IPS-18a (cell line): ENCODE data around the gene SUGP2.
"Not testable (repeated sequence)": the region's sequence is repeated elsewhere in the genome, so short reads cannot be mapped to it uniquely, and the experiment has no call there.

Experiments
- H3K27ac ChIP-seq: one replicate; pipeline ENCODE4 v1.5.1; 2013; ENCODE audit warnings: low read length
- H3K27me3 ChIP-seq: one replicate; pipeline ENCODE4 v1.6.1; 2013; ENCODE audit warnings: mild to moderate bottlenecking, low read length; ENCODE audit not compliant: control insufficient read depth, insufficient read depth
- H3K36me3 ChIP-seq: one replicate; pipeline ENCODE4 v1.6.1; 2013; ENCODE audit warnings: low read depth, low read length; ENCODE audit not compliant: control insufficient read depth
- H3K4me1 ChIP-seq: one replicate; pipeline ENCODE4 v1.6.1; 2013; ENCODE audit warnings: low read depth, low read length; ENCODE audit not compliant: control insufficient read depth
- H3K4me3 ChIP-seq: one replicate; pipeline ENCODE4 v1.5.1; 2013; ENCODE audit warnings: low read length
- H3K9ac ChIP-seq: one replicate; pipeline ENCODE4 v1.6.1; 2013; ENCODE audit warnings: mild to moderate bottlenecking, low read length, moderate library complexity
- H3K9me3 ChIP-seq: one replicate; pipeline ENCODE4 v1.6.1; 2013; ENCODE audit warnings: low read depth, low read length; ENCODE audit not compliant: control insufficient read depth

Gene SUGP2

GRCh38 chr19:19025861-19026260, 7.5 kb downstream of the SUGP2 start:
- no peaks in the 10 kb centered on the region for H3K27me3 ChIP-seq
- peaks cover 86% of the 10 kb centered on the region for H3K36me3 ChIP-seq
- H3K4me1 ChIP-seq, result no peaks in the 10 kb centered on the region
- H3K9me3 ChIP-seq, result no peaks in the 10 kb centered on the region
- no peak overlapping the region for H3K27ac ChIP-seq
- H3K4me3 ChIP-seq, result no peak overlapping the region
- no peak overlapping the region for H3K9ac ChIP-seq

- H3K27ac ChIP-seq, H3K4me3 ChIP-seq, H3K9ac ChIP-seq, H3K4me1 ChIP-seq, H3K9me3 ChIP-seq, H3K27me3 ChIP-seq: not testable (repeated sequence)
- H3K36me3 ChIP-seq, result peaks cover 76% of the 10 kb centered on the region
These were observed 9.9 kb downstream of the SUGP2 start for GRCh38 chr19:19023376-19023775.

- no peaks in the 10 kb centered on the region for H3K27me3 ChIP-seq
- no peaks in the 10 kb centered on the region for H3K4me1 ChIP-seq
- no peak overlapping the region for H3K27ac ChIP-seq
- H3K4me3 ChIP-seq, result no peak overlapping the region
- H3K36me3 ChIP-seq, result peaks cover 74% of the 10 kb centered on the region
- no peak overlapping the region for H3K9ac ChIP-seq
- H3K9me3 ChIP-seq, result no peaks in the 10 kb centered on the region
These were observed 10.8 kb downstream of the SUGP2 start for GRCh38 chr19:19022380-19022961.

- Histone ChIP-seq H3K4me3 (no peak overlapping the region), H3K4me1 (no peaks in the 10 kb centered on the region), H3K27me3 (no peaks in the 10 kb centered on the region), H3K9me3 (no peaks in the 10 kb centered on the region), H3K36me3 (peaks cover 74% of the 10 kb centered on the region), H3K27ac (no peak overlapping the region), H3K9ac (no peak overlapping the region)
These were observed 12.2 kb downstream of the SUGP2 start for GRCh38 chr19:19021115-19021514.

- Histone ChIP-seq H3K4me3 (no peak overlapping the region), H3K36me3 (peaks cover 62% of the 10 kb centered on the region), H3K9ac (no peak overlapping the region), H3K4me1 (no peaks in the 10 kb centered on the region), H3K27ac (no peak overlapping the region), H3K9me3 (no peaks in the 10 kb centered on the region), H3K27me3 (no peaks in the 10 kb centered on the region)
These were observed 22.8 kb downstream of the SUGP2 start for GRCh38 chr19:19010551-19010950.

- Histone ChIP-seq H3K4me3 (no peak overlapping the region), H3K36me3 (peaks cover 65% of the 10 kb centered on the region), H3K4me1 (no peaks in the 10 kb centered on the region), H3K9ac (no peak overlapping the region), H3K27ac (no peak overlapping the region), H3K27me3 (no peaks in the 10 kb centered on the region), H3K9me3 (no peaks in the 10 kb centered on the region)
These were observed 23.4 kb downstream of the SUGP2 start for GRCh38 chr19:19009951-19010350.

- Histone ChIP-seq H3K27ac (no peak overlapping the region), H3K27me3 (no peaks in the 10 kb centered on the region), H3K9me3 (no peaks in the 10 kb centered on the region), H3K4me1 (no peaks in the 10 kb centered on the region), H3K9ac (no peak overlapping the region), H3K4me3 (no peak overlapping the region), H3K36me3 (peaks cover 67% of the 10 kb centered on the region)
These were observed 27.1 kb downstream of the SUGP2 start for GRCh38 chr19:19006213-19006612.

- Histone ChIP-seq H3K27me3 (no peaks in the 10 kb centered on the region), H3K9me3 (no peaks in the 10 kb centered on the region), H3K4me3 (no peak overlapping the region), H3K4me1 (no peaks in the 10 kb centered on the region), H3K9ac (no peak overlapping the region), H3K36me3 (peaks cover 56% of the 10 kb centered on the region), H3K27ac (no peak overlapping the region)
These were observed 29.2 kb downstream of the SUGP2 start for GRCh38 chr19:19004144-19004543.

GRCh38 chr19:18999896-19000620, 33.3 kb downstream of the SUGP2 start:
- Histone ChIP-seq H3K4me3 (no peak overlapping the region), H3K9me3 (no peaks in the 10 kb centered on the region), H3K4me1 (peaks cover 5% of the 10 kb centered on the region), H3K36me3 (peaks cover 44% of the 10 kb centered on the region), H3K27me3 (no peaks in the 10 kb centered on the region), H3K9ac (no peak overlapping the region), H3K27ac (no peak overlapping the region)

GRCh38 chr19:18999016-18999758, 34.1 kb downstream of the SUGP2 start:
- H3K9ac ChIP-seq, result no peak overlapping the region
- no peaks in the 10 kb centered on the region for H3K27me3 ChIP-seq
- H3K4me3 ChIP-seq, result no peak overlapping the region
- H3K36me3 ChIP-seq, result peaks cover 45% of the 10 kb centered on the region
- peaks cover 5% of the 10 kb centered on the region for H3K4me1 ChIP-seq
- H3K9me3 ChIP-seq, result no peaks in the 10 kb centered on the region
- H3K27ac ChIP-seq, result no peak overlapping the region

GRCh38 chr19:18998276-18998675, 35.0 kb downstream of the SUGP2 start:
- H3K36me3 ChIP-seq, result peaks cover 45% of the 10 kb centered on the region
- H3K27ac ChIP-seq, result no peak overlapping the region
- H3K9me3 ChIP-seq, result no peaks in the 10 kb centered on the region
- H3K4me1 ChIP-seq, result peaks cover 5% of the 10 kb centered on the region
- no peaks in the 10 kb centered on the region for H3K27me3 ChIP-seq
- H3K4me3 ChIP-seq, result no peak overlapping the region
- no peak overlapping the region for H3K9ac ChIP-seq
